Measurements from ENCODE around the gene TLL1.

Gene TLL1

DNA sequence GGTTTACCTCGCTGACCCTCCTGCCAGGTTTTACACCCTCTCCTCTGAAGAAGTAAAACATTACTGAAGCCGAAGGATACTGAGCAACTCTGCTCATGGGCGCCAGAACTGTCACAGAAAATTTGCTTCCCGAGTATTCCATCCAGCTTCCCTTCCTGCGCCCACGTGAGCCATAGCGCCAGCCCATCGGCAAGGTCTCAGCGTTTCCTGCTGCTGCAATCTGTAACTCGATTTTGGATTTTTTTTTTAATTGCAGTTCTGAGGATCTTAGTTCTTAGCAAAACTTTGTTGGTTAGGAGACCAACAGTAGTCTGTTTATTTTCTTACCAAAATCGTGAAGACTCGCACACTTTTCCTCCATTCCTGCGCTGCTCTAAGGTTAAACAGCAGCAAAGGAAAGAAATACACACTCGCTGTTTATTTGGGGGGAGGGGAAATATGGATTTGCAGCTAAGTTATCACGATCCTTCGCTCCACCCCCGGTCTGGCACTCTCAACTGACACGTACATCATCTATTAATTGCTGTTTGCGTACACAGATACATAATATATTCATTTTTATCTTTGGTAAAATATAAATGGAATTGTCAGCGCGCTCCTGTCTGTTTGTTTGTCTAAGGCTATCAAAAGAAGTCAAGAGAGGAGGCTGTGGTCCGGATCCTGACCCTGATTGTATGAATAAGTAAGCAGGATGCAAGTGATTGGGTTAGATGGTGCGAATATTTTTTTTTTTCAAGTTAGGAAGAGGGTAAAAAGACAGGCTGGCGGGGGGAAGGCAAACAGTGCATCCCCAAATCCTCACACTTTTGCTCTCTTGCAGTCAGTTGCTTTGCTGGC is at the start of gene TLL1:
TSS of gene TLL1 (plus strand) at position 777 of the 837 bp plus-strand sequence. CDS start 668 bp downstream, outside the sequence.
- peak within 1 kb of the TSS; percentile 49 for H3K4me3 ChIP-seq (ENCODE audit: low read depth, low read length)
- no peak for DNase-seq (ENCODE audit: low read depth)
- TF ChIP-seq, protein P1, sequence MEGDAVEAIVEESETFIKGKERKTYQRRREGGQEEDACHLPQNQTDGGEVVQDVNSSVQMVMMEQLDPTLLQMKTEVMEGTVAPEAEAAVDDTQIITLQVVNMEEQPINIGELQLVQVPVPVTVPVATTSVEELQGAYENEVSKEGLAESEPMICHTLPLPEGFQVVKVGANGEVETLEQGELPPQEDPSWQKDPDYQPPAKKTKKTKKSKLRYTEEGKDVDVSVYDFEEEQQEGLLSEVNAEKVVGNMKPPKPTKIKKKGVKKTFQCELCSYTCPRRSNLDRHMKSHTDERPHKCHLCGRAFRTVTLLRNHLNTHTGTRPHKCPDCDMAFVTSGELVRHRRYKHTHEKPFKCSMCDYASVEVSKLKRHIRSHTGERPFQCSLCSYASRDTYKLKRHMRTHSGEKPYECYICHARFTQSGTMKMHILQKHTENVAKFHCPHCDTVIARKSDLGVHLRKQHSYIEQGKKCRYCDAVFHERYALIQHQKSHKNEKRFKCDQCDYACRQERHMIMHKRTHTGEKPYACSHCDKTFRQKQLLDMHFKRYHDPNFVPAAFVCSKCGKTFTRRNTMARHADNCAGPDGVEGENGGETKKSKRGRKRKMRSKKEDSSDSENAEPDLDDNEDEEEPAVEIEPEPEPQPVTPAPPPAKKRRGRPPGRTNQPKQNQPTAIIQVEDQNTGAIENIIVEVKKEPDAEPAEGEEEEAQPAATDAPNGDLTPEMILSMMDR (conservative IDR thresholded peaks at IDR 0.05; ENCODE audit: low read depth, low read length), result no peak

DNA sequence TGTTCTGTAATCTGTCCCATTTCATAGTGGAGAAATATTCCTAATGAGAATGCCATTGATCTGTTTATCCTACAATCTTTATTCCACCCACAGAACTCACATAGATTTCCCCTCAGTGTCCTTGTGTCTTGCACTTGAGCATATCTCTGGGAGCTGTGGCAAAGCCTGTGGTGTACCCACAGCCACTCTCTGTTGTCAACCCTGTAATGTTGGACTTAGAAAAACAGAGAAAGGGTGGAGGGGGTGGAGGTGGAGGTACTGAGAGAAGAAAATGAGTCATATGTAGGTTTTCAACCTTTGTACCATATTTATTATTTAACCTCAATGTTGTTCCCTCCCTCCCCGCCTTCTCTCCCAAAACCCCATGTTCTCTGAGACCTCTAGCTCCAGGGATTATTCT is 46.9 kb upstream of the TLL1 start:
- TF ChIP-seq, protein P1 (conservative IDR thresholded peaks at IDR 0.05; ENCODE audit: low read depth, low read length), result no peak

DNA sequence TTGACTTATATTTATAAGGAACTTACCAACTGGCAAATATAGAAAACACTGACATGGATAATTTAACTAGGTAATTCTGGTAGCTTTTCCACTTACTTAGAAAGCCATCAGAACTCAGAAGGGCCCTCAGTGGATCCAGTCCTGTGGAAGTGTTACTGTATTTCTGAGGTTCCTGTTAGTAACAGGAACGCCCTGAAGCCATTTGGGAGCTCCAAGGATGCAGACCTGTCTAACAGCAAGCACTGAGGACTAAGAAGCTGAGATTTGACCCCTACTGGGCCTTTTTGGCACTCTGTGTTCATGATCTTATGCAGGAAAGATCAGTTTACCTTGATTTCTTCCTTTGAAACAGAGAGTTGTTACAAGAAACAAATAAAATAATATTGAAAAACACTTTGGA is 46.0 kb upstream of the TLL1 start:
- TF ChIP-seq, protein P1 (conservative IDR thresholded peaks at IDR 0.05; ENCODE audit: low read depth, low read length), result no peak
- DNase-seq (ENCODE audit: low read depth), result no peak

More for the DNA sequence above, 46.9 kb upstream of the TLL1 start:
- DNase-seq (ENCODE audit: low read depth), result no peak
- no peak overlapping the region for H3K4me3 ChIP-seq (ENCODE audit: low read depth, low read length)

DNA sequence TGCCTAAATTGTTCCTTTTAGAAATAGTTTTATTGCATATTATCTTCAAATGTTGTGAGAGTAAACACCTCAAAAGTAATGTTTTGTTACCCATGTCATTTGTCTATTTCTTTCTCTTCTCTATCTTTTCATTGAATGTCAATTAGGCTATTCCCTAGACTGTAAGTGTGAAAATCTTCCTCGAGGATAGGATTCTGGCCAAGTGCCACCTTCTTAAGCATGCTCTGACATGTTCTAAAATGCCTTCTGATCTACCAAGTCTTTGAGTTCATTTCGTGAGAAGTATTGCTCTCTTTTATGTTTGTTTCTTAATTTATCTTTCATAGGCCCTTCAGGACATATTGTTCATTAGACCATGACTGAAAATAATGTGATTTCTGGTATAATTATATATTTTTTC is 44.1 kb upstream of the TLL1 start:
- DNase-seq (ENCODE audit: low read depth), result peak; percentile 12
- H3K4me3 ChIP-seq (ENCODE audit: low read depth, low read length), result no peak overlapping the region
- TF ChIP-seq, protein P1 (conservative IDR thresholded peaks at IDR 0.05; ENCODE audit: low read depth, low read length), result no peak

More for the DNA sequence above, 46.0 kb upstream of the TLL1 start:
- no peak overlapping the region for H3K4me3 ChIP-seq (ENCODE audit: low read depth, low read length)

DNA sequence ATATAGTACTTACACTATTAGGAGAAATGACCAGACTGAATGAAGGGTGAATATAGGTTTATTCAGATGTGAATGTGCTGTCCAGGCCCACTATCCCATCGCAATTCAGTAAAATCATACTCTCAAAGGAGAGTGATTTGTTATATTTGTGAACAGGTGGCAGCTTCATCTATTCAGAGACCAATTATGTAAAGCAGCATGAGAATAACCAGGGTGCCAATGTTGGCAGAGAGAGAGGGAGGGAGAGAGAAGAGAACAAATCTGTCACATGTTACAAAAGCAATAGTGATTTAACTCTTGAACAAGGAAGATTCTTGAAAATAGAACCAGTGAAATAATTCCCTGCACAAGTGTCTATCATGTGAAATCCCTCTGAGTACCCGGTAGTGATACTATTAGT is 38.9 kb upstream of the TLL1 start:
- DNase-seq (ENCODE audit: low read depth), result no peak
- no peak overlapping the region for H3K4me3 ChIP-seq (ENCODE audit: low read depth, low read length)
- TF ChIP-seq, protein P1 (conservative IDR thresholded peaks at IDR 0.05; ENCODE audit: low read depth, low read length), result no peak

DNA sequence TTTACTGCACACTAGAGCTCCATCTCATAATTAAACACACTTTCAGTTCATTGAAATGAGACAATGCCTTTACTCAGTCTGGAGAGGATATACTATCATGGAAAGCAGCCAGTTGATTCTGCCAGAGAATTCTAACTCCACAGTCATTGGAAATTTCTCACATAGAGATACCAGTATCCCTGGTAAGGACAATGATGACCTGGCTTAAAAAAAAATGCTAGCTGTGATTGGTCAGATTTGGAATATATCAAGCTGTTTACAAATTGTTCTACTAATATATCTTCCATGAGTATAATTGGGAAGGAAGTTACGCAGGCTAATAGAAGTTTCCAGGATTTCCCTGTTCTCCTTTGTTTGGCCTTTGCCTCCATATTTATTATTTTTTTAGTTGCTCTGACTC is 34.5 kb upstream of the TLL1 start:
- no peak for DNase-seq (ENCODE audit: low read depth)
- no peak overlapping the region for H3K4me3 ChIP-seq (ENCODE audit: low read depth, low read length)
- TF ChIP-seq, protein P1 (conservative IDR thresholded peaks at IDR 0.05; ENCODE audit: low read depth, low read length), result no peak
